Cerebellar nuclear complex (tissue), 1 donor: Measurements from ENCODE around the gene GFPT2.

Experiments
- DNase-seq, 2 experiments: peaks; one replicate each; lab custom pipeline; 2025; lab: John Stamatoyannopoulos, UW

The GFPT2 gene

GRCh38 chr5:180332861-180333260 lies 20.3 kb downstream of the GFPT2 start:
- no peak for DNase-seq

- no peak for DNase-seq
These were observed 21.1 kb downstream of the GFPT2 start for GRCh38 chr5:180332051-180332517.

- DNase-seq = no peak
These were observed 21.5 kb downstream of the GFPT2 start for GRCh38 chr5:180331647-180331950.

GRCh38 chr5:180330810-180331646 lies 22.1 kb downstream of the GFPT2 start:
- DNase-seq = no peak

GRCh38 chr5:180330270-180330648 lies 22.9 kb downstream of the GFPT2 start:
- DNase-seq = no peak

- DNase-seq = no peak
These were observed 23.4 kb downstream of the GFPT2 start for GRCh38 chr5:180329606-180330269.

- no peak for DNase-seq
These were observed 24.0 kb downstream of the GFPT2 start for GRCh38 chr5:180329138-180329435.

- peak in 1 of 2 experiments; percentile 22 for DNase-seq
These were observed 24.6 kb downstream of the GFPT2 start for GRCh38 chr5:180328296-180329137.

GRCh38 chr5:180326989-180327565 lies 26.1 kb downstream of the GFPT2 start:
- DNase-seq = no peak

- DNase-seq = no peak
These were observed 28.6 kb downstream of the GFPT2 start for GRCh38 chr5:180324601-180324950.

GRCh38 chr5:180323941-180324600 lies 29.1 kb downstream of the GFPT2 start:
- no peak for DNase-seq

GRCh38 chr5:180323160-180323559 lies 30.0 kb downstream of the GFPT2 start:
- no peak for DNase-seq

- DNase-seq = no peak
These were observed 34.6 kb downstream of the GFPT2 start for GRCh38 chr5:180318456-180319089.

GRCh38 chr5:180316586-180316985 lies 36.5 kb downstream of the GFPT2 start:
- no peak for DNase-seq

- no peak for DNase-seq
These were observed 37.3 kb downstream of the GFPT2 start for GRCh38 chr5:180315762-180316212.

- DNase-seq = peak; percentile 10 to 60
These were observed 39.2 kb downstream of the GFPT2 start for GRCh38 chr5:180313677-180314505.

- DNase-seq = no peak
These were observed 41.9 kb downstream of the GFPT2 start for GRCh38 chr5:180311216-180311615.

GRCh38 chr5:180306796-180307195 lies 46.3 kb downstream of the GFPT2 start:
- DNase-seq = no peak

- no peak for DNase-seq
These were observed 47.7 kb downstream of the GFPT2 start for GRCh38 chr5:180305481-180305880.
